Stimulated activated memory B cell treated with anti-CD40 and anti-IgM and Interleukin-4, amounts not matched to agents 10 μg/mL and 1 μg/mL and 100 μg/mL, for 72 hours (primary cell): ENCODE data around the gene KLRB1.
"Not testable (repeated sequence)": the region's sequence is repeated elsewhere in the genome, so short reads cannot be mapped to it uniquely, and the experiment has no call there.

Experiments
- ATAC-seq: fragments of 150-1000 bp; cut with Tn5 transposase; 2 replicates; pipeline ENCODE4 v1.10.0; 2021
- H3K27ac Mint-ChIP-seq: one replicate; pipeline ENCODE4 v1.8.0; 2022; ENCODE audit warnings: mild to moderate bottlenecking, mixed read lengths
- H3K27me3 Mint-ChIP-seq: one replicate; pipeline ENCODE4 v1.8.0; 2022; ENCODE audit warnings: mixed read lengths
- H3K36me3 Mint-ChIP-seq: one replicate; pipeline ENCODE4 v1.8.0; 2022; ENCODE audit warnings: mixed read lengths
- H3K4me1 Mint-ChIP-seq: one replicate; pipeline ENCODE4 v1.8.0; 2022; ENCODE audit warnings: mixed read lengths
- H3K4me3 Mint-ChIP-seq: one replicate; pipeline ENCODE4 v1.8.0; 2022; ENCODE audit warnings: mild to moderate bottlenecking, moderate library complexity, mixed read lengths
- H3K9me3 Mint-ChIP-seq: one replicate; pipeline ENCODE4 v1.8.0; 2022; ENCODE audit warnings: mixed read lengths

KLRB1 gene

GRCh38 chr12:9607716-9608115 is at the start of gene KLRB1:
TSS of gene KLRB1 (minus strand) at chr12:9607916. CDS start at chr12:9607839, 77 bp downstream.
- no peak within 1 kb of the TSS for H3K27ac Mint-ChIP-seq
- ATAC-seq, result no peak
- no peaks in the 10 kb centered on the region for H3K9me3 Mint-ChIP-seq
- no peaks in the 10 kb centered on the region for H3K27me3 Mint-ChIP-seq
- H3K4me1 Mint-ChIP-seq, result no peaks in the 10 kb centered on the region
- no peaks in the 10 kb centered on the region for H3K36me3 Mint-ChIP-seq
- H3K4me3 Mint-ChIP-seq, result no peak within 1 kb of the TSS

- H3K9me3 Mint-ChIP-seq, result peaks cover 3% of the 10 kb centered on the region
- H3K36me3 Mint-ChIP-seq, result peaks cover 45% of the 10 kb centered on the region
- ATAC-seq, result no peak
- peak overlapping the region; percentile 98 for H3K27ac Mint-ChIP-seq
- H3K4me1 Mint-ChIP-seq, result peaks cover 66% of the 10 kb centered on the region
- H3K27me3 Mint-ChIP-seq, result no peaks in the 10 kb centered on the region
- H3K4me3 Mint-ChIP-seq, result peak overlapping the region; percentile 96
Measured at GRCh38 chr12:9651265-9651729, 43.6 kb upstream of the KLRB1 start.

- Mint-ChIP-seq H3K27ac (peak overlapping the region; percentile 98), H3K36me3 (peaks cover 39% of the 10 kb centered on the region), H3K4me3 (peak overlapping the region; percentile 96), H3K27me3 (no peaks in the 10 kb centered on the region), H3K4me1 (peaks cover 59% of the 10 kb centered on the region), H3K9me3 (peaks cover 6% of the 10 kb centered on the region)
- ATAC-seq, result no peak
Measured at GRCh38 chr12:9650151-9650576, 42.4 kb upstream of the KLRB1 start.

- Mint-ChIP-seq H3K4me1 (peaks cover 54% of the 10 kb centered on the region), H3K27me3 (no peaks in the 10 kb centered on the region), H3K36me3 (peaks cover 36% of the 10 kb centered on the region)
Measured at GRCh38 chr12:9649532-9649940, 41.8 kb upstream of the KLRB1 start.

GRCh38 chr12:9648701-9649531 is 41.2 kb upstream of the KLRB1 start:
- H3K9me3 Mint-ChIP-seq, result peaks cover 4% of the 10 kb centered on the region
- ATAC-seq, result no peak
- H3K36me3 Mint-ChIP-seq, result peaks cover 34% of the 10 kb centered on the region
- peak overlapping the region; percentile 98 for H3K27ac Mint-ChIP-seq
- H3K27me3 Mint-ChIP-seq, result no peaks in the 10 kb centered on the region
- H3K4me1 Mint-ChIP-seq, result peaks cover 53% of the 10 kb centered on the region
- peak overlapping the region; percentile 96 for H3K4me3 Mint-ChIP-seq

More at GRCh38 chr12:9649532-9649940, 41.8 kb upstream of the KLRB1 start:
- peak overlapping the region; percentile 98 for H3K27ac Mint-ChIP-seq
- ATAC-seq, result peak; percentile 7
- H3K9me3 Mint-ChIP-seq, result peaks cover 7% of the 10 kb centered on the region
- H3K4me3 Mint-ChIP-seq, result peak overlapping the region; percentile 96

GRCh38 chr12:9647825-9648700 is 40.3 kb upstream of the KLRB1 start:
- H3K9me3 Mint-ChIP-seq, result peaks cover 4% of the 10 kb centered on the region
- H3K27ac Mint-ChIP-seq, result peak overlapping the region; percentile 98
- no peaks in the 10 kb centered on the region for H3K27me3 Mint-ChIP-seq
- peaks cover 53% of the 10 kb centered on the region for H3K4me1 Mint-ChIP-seq
- H3K36me3 Mint-ChIP-seq, result peaks cover 30% of the 10 kb centered on the region
- H3K4me3 Mint-ChIP-seq, result peak overlapping the region; percentile 96
- ATAC-seq, result peak; percentile 90

GRCh38 chr12:9646794-9647781 is 39.4 kb upstream of the KLRB1 start:
- peaks cover 4% of the 10 kb centered on the region for H3K9me3 Mint-ChIP-seq
- H3K4me3 Mint-ChIP-seq, result peak overlapping the region; percentile 96
- peak overlapping the region; percentile 98 for H3K27ac Mint-ChIP-seq
- H3K36me3 Mint-ChIP-seq, result peaks cover 27% of the 10 kb centered on the region
- peaks cover 59% of the 10 kb centered on the region for H3K4me1 Mint-ChIP-seq
- peak; percentile 2 for ATAC-seq
- no peaks in the 10 kb centered on the region for H3K27me3 Mint-ChIP-seq

- H3K4me3 Mint-ChIP-seq, result peak overlapping the region; percentile 74
- peaks cover 32% of the 10 kb centered on the region for H3K36me3 Mint-ChIP-seq
- not testable (repeated sequence) for ATAC-seq, H3K9me3 Mint-ChIP-seq, H3K27me3 Mint-ChIP-seq
- peaks cover 51% of the 10 kb centered on the region for H3K4me1 Mint-ChIP-seq
- H3K27ac Mint-ChIP-seq, result peak overlapping the region; percentile 84
Measured at GRCh38 chr12:9644985-9645551, 37.4 kb upstream of the KLRB1 start.

- no peak for ATAC-seq
- Mint-ChIP-seq H3K27ac (peak overlapping the region; percentile 84), H3K27me3 (no peaks in the 10 kb centered on the region), H3K36me3 (peaks cover 26% of the 10 kb centered on the region), H3K9me3 (peaks cover 4% of the 10 kb centered on the region), H3K4me1 (peaks cover 56% of the 10 kb centered on the region), H3K4me3 (peak overlapping the region; percentile 91)
Measured at GRCh38 chr12:9643266-9643660, 35.5 kb upstream of the KLRB1 start.

GRCh38 chr12:9642606-9643265 is 35.0 kb upstream of the KLRB1 start:
- Mint-ChIP-seq H3K27ac (peak overlapping the region; percentile 84), H3K9me3 (peaks cover 4% of the 10 kb centered on the region), H3K36me3 (peaks cover 26% of the 10 kb centered on the region), H3K4me1 (peaks cover 60% of the 10 kb centered on the region), H3K27me3 (no peaks in the 10 kb centered on the region), H3K4me3 (peak overlapping the region; percentile 91)
- peak; percentile 79 for ATAC-seq

GRCh38 chr12:9640024-9640423 is 32.3 kb upstream of the KLRB1 start:
- Mint-ChIP-seq H3K27ac (no peak overlapping the region), H3K9me3 (peaks cover 10% of the 10 kb centered on the region), H3K4me1 (peaks cover 69% of the 10 kb centered on the region), H3K27me3 (no peaks in the 10 kb centered on the region), H3K36me3 (peaks cover 33% of the 10 kb centered on the region), H3K4me3 (no peak overlapping the region)
- no peak for ATAC-seq

GRCh38 chr12:9636851-9637206 is 29.1 kb upstream of the KLRB1 start:
- H3K27me3 Mint-ChIP-seq, result no peaks in the 10 kb centered on the region
- H3K4me1 Mint-ChIP-seq, result peaks cover 66% of the 10 kb centered on the region
- peaks cover 29% of the 10 kb centered on the region for H3K36me3 Mint-ChIP-seq
- H3K4me3 Mint-ChIP-seq, result no peak overlapping the region
- H3K27ac Mint-ChIP-seq, result peak overlapping the region; percentile 86
- H3K9me3 Mint-ChIP-seq, result peaks cover 10% of the 10 kb centered on the region
- ATAC-seq, result no peak

- peaks cover 10% of the 10 kb centered on the region for H3K9me3 Mint-ChIP-seq
- H3K27ac Mint-ChIP-seq, result peak overlapping the region; percentile 86
- H3K4me3 Mint-ChIP-seq, result peak overlapping the region; percentile 8
- H3K27me3 Mint-ChIP-seq, result no peaks in the 10 kb centered on the region
- no peak for ATAC-seq
- H3K4me1 Mint-ChIP-seq, result peaks cover 61% of the 10 kb centered on the region
- peaks cover 24% of the 10 kb centered on the region for H3K36me3 Mint-ChIP-seq
Measured at GRCh38 chr12:9636150-9636850, 28.6 kb upstream of the KLRB1 start.
